ENCODE measurements around the gene SELENOT.

SELENOT gene

DNA sequence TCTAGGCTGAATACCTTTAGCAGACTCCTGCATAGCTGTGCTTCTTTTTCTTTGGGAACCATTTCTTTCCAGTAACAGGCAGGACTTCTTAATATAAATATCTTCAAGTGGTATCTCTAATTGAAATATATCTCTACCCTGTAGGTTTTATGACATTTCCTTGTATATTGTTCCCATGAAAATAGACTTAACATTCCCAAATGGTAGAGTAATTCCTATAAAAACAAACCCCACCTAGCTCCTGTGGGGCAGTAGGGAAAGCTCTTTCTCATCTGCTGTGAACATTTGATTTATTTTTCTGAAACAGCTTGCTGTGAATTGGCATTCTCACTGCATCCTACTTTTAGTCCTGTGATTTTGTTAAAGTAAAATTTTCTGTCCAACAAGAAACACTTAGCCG is 20.8 kb downstream of the SELENOT start:
- no peak for TF ChIP-seq ZFX (IDR thresholded peaks at IDR 0.05)
- TF ChIP-seq, protein P1, sequence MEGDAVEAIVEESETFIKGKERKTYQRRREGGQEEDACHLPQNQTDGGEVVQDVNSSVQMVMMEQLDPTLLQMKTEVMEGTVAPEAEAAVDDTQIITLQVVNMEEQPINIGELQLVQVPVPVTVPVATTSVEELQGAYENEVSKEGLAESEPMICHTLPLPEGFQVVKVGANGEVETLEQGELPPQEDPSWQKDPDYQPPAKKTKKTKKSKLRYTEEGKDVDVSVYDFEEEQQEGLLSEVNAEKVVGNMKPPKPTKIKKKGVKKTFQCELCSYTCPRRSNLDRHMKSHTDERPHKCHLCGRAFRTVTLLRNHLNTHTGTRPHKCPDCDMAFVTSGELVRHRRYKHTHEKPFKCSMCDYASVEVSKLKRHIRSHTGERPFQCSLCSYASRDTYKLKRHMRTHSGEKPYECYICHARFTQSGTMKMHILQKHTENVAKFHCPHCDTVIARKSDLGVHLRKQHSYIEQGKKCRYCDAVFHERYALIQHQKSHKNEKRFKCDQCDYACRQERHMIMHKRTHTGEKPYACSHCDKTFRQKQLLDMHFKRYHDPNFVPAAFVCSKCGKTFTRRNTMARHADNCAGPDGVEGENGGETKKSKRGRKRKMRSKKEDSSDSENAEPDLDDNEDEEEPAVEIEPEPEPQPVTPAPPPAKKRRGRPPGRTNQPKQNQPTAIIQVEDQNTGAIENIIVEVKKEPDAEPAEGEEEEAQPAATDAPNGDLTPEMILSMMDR (conservative IDR thresholded peaks at IDR 0.05) = no peak
- H3K27ac ChIP-seq = no peak overlapping the region

DNA sequence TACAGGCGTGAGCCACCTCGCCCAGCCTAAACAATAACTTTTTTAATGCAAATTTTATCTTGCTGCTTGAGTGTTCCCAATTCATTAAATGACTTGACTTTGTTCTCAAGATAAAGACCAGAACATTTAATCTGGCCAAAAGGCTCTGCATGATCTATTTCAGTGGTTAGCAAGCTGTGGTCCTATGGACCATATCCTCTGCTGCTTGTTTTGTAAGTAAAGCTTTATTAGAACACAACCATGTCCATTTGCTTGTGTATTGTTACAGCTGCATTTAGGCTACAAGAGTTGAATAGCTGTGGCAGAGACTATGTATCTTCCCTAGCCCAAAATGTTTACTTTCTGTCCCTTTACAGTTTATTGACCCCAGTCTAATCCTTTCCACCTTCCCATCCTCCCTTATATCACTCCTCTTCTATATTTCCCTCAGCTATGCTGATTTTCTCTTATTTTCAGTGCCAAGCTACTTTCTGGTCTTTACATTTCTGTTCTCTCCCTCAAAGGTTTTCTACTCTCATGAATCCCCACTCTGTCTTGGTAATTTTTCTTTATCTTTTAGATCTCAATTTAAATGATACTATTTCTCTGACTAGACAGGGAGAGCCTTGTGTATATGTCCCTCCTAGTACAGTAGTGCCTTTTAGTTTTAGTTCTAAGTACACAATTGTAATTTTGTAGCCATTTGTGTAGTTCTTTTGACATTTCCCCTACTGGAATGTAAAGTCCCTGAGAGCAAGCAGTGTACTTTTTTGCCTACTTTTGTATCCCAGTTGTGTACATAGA is 23.2 kb downstream of the SELENOT start:
- H3K27ac ChIP-seq = no peak overlapping the region

DNA sequence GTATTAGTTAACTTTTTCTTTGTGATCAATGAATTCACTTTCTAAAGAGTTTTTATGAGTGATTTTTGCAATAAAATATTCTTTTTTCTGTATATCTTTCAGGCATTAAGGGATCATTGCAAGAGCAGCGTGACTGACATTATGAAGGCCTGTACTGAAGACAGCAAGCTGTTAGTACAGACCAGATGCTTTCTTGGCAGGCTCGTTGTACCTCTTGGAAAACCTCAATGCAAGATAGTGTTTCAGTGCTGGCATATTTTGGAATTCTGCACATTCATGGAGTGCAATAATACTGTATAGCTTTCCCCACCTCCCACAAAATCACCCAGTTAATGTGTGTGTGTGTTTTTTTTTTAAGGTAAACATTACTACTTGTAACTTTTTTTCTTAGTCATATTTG is 24.4 kb downstream of the SELENOT start:
- no peak for TF ChIP-seq ZFX (IDR thresholded peaks at IDR 0.05)
- TF ChIP-seq, protein P1 (conservative IDR thresholded peaks at IDR 0.05) = no peak
- H3K27ac ChIP-seq = no peak overlapping the region

More for the DNA sequence above, 23.2 kb downstream of the SELENOT start:
- TF ChIP-seq, protein P1 (conservative IDR thresholded peaks at IDR 0.05) = no peak
- no peak for TF ChIP-seq ZFX (IDR thresholded peaks at IDR 0.05)

DNA sequence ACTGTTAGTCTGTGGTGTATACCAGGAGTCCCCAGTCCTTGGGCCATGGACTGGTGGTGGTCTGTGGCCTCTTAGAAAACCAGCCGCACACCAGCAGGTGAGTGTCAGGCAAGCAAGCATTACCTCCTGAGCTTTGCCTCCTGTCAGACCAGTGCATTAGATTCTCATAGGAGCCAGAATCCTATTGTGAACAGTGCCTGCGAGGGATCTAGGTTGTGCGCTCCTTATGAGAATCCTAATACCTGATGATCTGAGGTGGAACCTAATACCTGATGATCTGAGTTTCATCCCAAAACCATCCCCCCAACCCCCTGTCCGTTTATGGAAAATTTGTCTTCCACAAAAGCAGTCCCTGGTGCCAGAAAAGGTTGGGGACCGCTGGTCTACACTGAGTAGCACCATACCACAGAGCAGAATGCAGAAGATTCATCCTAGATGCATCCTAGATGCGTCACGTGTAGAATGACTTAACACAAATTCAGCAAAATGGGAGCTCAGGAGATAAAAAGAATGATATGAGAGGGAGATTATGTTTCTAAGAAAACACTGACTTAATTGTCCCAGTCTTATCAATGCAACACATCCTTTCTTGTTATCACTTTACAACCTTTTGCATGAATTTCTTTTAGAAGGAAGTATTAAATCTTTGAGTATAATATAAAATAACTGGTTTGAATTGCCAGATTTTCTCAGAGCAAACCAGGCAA is 28.5 kb downstream of the SELENOT start:
- TF ChIP-seq ZFX (IDR thresholded peaks at IDR 0.05) = no peak
- TF ChIP-seq, protein P1 (conservative IDR thresholded peaks at IDR 0.05) = no peak
- H3K27ac ChIP-seq = no peak overlapping the region

DNA sequence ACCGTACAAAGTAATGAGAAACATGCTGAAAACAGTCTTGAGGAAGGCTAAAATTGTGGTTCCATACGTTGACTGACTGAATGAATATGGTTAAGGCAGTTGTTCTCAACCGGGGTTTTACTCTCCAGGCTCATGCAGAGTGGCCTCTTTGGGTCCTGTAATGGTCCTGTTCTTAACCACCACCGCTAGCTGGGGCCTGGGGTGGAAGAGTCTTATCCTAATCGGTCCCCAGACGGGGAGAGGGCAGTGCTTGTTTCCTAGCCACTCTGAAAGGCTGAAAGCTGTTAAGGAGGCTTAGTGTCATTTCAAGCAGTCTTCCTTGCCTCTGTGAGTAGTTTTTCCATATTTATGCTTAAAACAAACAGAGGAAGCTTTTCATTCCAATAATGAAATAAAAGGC is 32.0 kb downstream of the SELENOT start:
- no peak overlapping the region for H3K27ac ChIP-seq
- TF ChIP-seq, protein P1 (conservative IDR thresholded peaks at IDR 0.05) = no peak
- TF ChIP-seq ZFX (IDR thresholded peaks at IDR 0.05) = no peak

DNA sequence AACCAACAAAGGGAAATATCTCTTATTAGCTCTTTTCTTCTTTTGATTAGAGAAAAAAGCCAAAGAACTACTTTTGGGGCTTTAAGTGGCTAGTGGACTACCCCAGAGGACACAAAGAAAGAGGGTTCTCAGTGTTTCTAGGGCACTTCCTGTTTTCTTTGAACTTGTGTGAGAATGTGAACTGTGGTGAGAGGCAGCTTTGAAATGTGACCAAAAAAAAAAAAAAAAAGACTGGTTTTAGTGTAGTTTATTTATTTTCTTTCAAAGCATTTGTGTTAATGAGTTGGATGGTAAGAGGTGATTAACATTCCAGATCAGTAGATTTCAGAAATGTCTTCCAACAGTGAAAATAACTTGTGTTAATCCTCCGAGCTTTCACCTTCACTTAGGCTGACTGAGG is 32.4 kb downstream of the SELENOT start:
- H3K27ac ChIP-seq = no peak overlapping the region
- TF ChIP-seq, protein P1 (conservative IDR thresholded peaks at IDR 0.05) = no peak
- TF ChIP-seq ZFX (IDR thresholded peaks at IDR 0.05) = no peak

DNA sequence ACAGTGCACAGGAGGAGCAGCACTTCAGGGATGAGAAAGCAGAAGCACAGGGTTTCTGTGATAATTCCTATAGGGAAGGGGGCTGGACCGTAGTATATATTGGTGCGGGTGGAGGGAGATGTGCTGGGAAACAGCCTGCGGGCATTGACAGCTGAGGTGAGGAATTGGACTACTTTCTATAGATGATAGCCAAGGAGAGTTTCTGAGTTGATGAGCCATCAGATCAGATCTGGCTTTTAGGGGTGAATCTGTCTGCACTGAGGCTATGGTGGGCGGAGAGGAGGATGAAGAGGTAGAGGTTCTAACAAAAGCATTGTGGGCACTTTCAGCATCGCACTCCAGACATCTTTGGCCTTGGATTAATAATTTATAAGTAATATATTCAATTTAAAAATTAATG is 33.1 kb downstream of the SELENOT start:
- TF ChIP-seq, protein P1 (conservative IDR thresholded peaks at IDR 0.05) = no peak
- no peak for TF ChIP-seq ZFX (IDR thresholded peaks at IDR 0.05)
- H3K27ac ChIP-seq = no peak overlapping the region

All from C4-2B (cell line).